GM21381 (cell line): ENCODE data around the gene RFPL4A.

Experiments used
- ATAC-seq: cut with Tn5 transposase; IDR thresholded peaks from one replicate; pipeline ENCODE4 v1.9.1; 2021; ENCODE audit warnings: mild to moderate bottlenecking, moderate library complexity; ENCODE audit not compliant: unreplicated experiment

RFPL4A gene

GRCh38 chr19:55801416-55801815 lies 42.5 kb downstream of the RFPL4A start:
- ATAC-seq: no peak

GRCh38 chr19:55802281-55802680 lies 43.4 kb downstream of the RFPL4A start:
- no peak for ATAC-seq

DNA sequence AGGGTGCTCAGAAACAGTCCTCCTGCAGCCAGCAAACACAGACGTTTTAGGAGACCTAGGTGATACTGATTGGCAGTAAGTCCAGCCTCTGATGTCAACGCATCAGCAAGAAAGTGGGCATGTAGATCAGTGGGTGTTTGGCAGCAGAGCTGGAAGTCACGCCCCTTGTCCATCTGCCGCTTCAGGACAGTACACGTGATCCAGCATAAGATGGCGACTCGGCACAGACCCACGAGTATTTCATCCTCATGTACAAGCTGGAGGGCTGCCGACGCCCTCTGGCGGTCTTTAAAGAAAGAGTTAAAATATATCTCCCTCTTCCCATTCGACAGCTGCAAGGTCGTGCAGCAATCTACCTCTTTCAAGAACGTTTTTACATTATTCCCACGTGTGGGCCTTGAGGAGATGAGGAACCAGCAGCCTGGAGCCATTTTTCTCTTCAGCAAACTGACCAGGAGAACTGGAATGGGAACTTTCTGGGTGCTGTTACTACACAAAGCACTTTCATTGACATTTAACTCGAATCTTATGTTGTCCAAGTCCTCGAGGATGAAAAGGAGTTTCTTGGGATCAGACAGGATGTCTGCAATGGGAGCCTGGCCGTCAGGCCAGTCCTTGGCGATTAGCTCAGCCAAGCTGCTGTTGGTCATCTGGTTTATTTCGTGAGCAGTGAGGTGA lies 50.6 kb downstream of the RFPL4A start:
- no peak for ATAC-seq

DNA sequence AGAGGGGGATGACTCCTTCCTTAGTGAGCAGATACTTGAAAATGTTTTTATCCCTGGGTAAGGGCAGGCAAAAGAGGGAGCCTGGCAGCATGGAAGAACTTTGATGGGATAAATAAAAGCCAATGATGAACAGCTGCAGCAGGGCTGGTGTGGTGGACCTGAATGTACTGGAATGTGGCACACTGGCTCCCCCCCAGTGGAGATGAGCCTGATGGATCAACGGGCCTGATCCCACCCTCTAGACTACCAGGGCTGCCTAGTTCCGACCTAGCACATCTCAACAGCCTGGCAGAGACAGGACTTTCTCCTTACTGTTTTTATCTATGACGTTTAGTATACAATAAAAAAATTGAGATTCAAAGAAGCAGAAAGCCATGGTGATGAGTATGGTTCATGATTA lies 52.4 kb downstream of the RFPL4A start:
- no peak for ATAC-seq

DNA sequence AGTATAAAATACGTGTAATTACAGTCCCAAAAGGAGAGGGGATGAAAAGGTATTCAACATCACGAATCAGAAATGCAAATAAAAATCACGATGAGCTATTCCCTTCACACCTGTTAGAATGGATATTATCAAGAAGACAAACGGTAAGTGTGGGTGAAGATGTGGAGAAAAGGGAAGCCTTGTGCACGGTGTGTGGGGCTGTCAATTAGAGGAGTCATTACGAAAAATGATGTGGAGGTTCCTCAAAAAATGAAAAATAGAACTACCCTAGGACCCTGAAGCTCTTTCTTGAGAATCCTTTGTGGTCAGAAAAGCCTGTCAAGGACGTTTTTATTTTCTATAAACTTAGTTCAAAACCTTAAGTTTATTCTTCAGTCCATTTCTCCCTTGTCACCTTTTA lies 53.6 kb downstream of the RFPL4A start:
- ATAC-seq: no peak
